Measurements from ENCODE around the gene OR6X1. TPM values are rescaled to one million over a fixed set of nuclear protein-coding genes. Genes with fewer than 3 reads are reported as not detected.

The OR6X1 gene
- total RNA-seq, 1 donor from 2014 or later: not detected

GRCh38 chr11:123771664-123772063 lies 17.3 kb upstream of the OR6X1 start:
- Mint-ChIP-seq H3K36me3 (ENCODE audit: low read depth) (no peaks in the 10 kb centered on the region), H3K27me3 (ENCODE audit: low read depth) (peaks cover 11% of the 10 kb centered on the region), H3K4me3 (ENCODE audit: unreplicated experiment) (no peak overlapping the region), H3K4me1 (ENCODE audit: low read depth) (no peaks in the 10 kb centered on the region), H3K9me3 (ENCODE audit: low read depth) (no peaks in the 10 kb centered on the region), H3K27ac (ENCODE audit: unreplicated experiment) (no peak overlapping the region)
- no peak for TF ChIP-seq CTCF (IDR thresholded peaks at IDR 0.05)
- DNase-seq (ENCODE audit: low spot score): no peak

- no peaks in the 10 kb centered on the region for H3K9me3 Mint-ChIP-seq (ENCODE audit: low read depth)
- no peaks in the 10 kb centered on the region for H3K4me1 Mint-ChIP-seq (ENCODE audit: low read depth)
- H3K36me3 Mint-ChIP-seq (ENCODE audit: low read depth): no peaks in the 10 kb centered on the region
- TF ChIP-seq CTCF (IDR thresholded peaks at IDR 0.05): no peak
- no peak overlapping the region for H3K4me3 Mint-ChIP-seq (ENCODE audit: unreplicated experiment)
- no peak for DNase-seq (ENCODE audit: low spot score)
- H3K27ac Mint-ChIP-seq (ENCODE audit: unreplicated experiment): no peak overlapping the region
- peaks cover 14% of the 10 kb centered on the region for H3K27me3 Mint-ChIP-seq (ENCODE audit: low read depth)
These were observed 16.4 kb upstream of the OR6X1 start for GRCh38 chr11:123770712-123771111.

- peaks cover 9% of the 10 kb centered on the region for H3K27me3 Mint-ChIP-seq (ENCODE audit: low read depth)
- no peaks in the 10 kb centered on the region for H3K36me3 Mint-ChIP-seq (ENCODE audit: low read depth)
- H3K9me3 Mint-ChIP-seq (ENCODE audit: low read depth): peaks cover 16% of the 10 kb centered on the region
- H3K27ac Mint-ChIP-seq (ENCODE audit: unreplicated experiment): no peak overlapping the region
- no peak for TF ChIP-seq CTCF (IDR thresholded peaks at IDR 0.05)
- H3K4me1 Mint-ChIP-seq (ENCODE audit: low read depth): no peaks in the 10 kb centered on the region
- no peak for DNase-seq (ENCODE audit: low spot score)
- no peak overlapping the region for H3K4me3 Mint-ChIP-seq (ENCODE audit: unreplicated experiment)
These were observed 11.3 kb upstream of the OR6X1 start for GRCh38 chr11:123765601-123766000.

GRCh38 chr11:123762422-123762821 lies 8.1 kb upstream of the OR6X1 start:
- Mint-ChIP-seq H3K27me3 (ENCODE audit: low read depth) (peaks cover 12% of the 10 kb centered on the region), H3K4me3 (ENCODE audit: unreplicated experiment) (no peak overlapping the region), H3K4me1 (ENCODE audit: low read depth) (no peaks in the 10 kb centered on the region), H3K27ac (ENCODE audit: unreplicated experiment) (no peak overlapping the region), H3K36me3 (ENCODE audit: low read depth) (no peaks in the 10 kb centered on the region), H3K9me3 (ENCODE audit: low read depth) (peaks cover 16% of the 10 kb centered on the region)
- no peak for TF ChIP-seq CTCF (IDR thresholded peaks at IDR 0.05)
- DNase-seq (ENCODE audit: low spot score): no peak

GRCh38 chr11:123760894-123761293 lies 6.6 kb upstream of the OR6X1 start:
- Mint-ChIP-seq H3K27me3 (ENCODE audit: low read depth) (peaks cover 16% of the 10 kb centered on the region), H3K4me3 (ENCODE audit: unreplicated experiment) (no peak overlapping the region)

More at GRCh38 chr11:123760894-123761293, 6.6 kb upstream of the OR6X1 start:
- no peak for DNase-seq (ENCODE audit: low spot score)
- Mint-ChIP-seq H3K36me3 (ENCODE audit: low read depth) (no peaks in the 10 kb centered on the region), H3K4me1 (ENCODE audit: low read depth) (no peaks in the 10 kb centered on the region), H3K9me3 (ENCODE audit: low read depth) (peaks cover 16% of the 10 kb centered on the region), H3K27ac (ENCODE audit: unreplicated experiment) (no peak overlapping the region)
- no peak for TF ChIP-seq CTCF (IDR thresholded peaks at IDR 0.05)

All from chondrocyte (in vitro differentiated cells).